Measurements from ENCODE around the gene RBKS. TPM values are rescaled to one million over a fixed set of nuclear protein-coding genes. Genes with fewer than 3 reads are reported as not detected.

Gene RBKS
- total and polyA plus RNA-seq, 2 of the 8 experiments (the other 6 are each of a cell fraction or from before 2014, with no cell fraction given) = 1.1 to 1.5 TPM

DNA sequence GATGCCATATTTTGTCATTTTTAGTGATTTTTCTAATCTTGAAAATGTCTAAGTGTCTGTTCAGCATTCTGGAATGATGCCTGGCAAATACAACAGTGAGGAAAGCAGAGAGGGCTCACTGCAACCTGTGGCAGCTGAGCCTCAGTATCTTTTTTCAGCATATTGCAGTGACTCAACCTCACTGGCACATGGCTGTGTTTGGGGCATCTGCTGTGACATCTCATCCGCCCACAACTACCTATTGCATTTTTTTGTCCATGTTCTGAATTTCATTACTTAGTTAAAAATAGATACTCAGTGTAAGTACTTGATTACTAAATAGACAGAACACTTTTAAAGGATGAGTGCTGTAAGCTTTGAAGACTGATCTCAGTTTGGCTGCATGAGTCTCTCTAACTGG is 11.0 kb upstream of the RBKS start:
- Histone ChIP-seq H3K27ac (ENCODE audit: low read depth, low read length) (no peak overlapping the region), H2BK12ac (ENCODE audit: low read depth, low read length) (no peak overlapping the region), H2AK5ac (ENCODE audit: low read depth, low read length) (no peak overlapping the region), H4K8ac (ENCODE audit: extremely low read depth, insufficient read depth, low read length) (no peak overlapping the region), H3K79me2 (ENCODE audit: control insufficient read depth in 1 of 2, insufficient read depth in 2 of 2, low read length in 2 of 2) (no peaks in the 10 kb centered on the region), H3K56ac (replicated peaks; ENCODE audit: insufficient read length, low read depth, low read length) (no peak overlapping the region), H2BK120ac (replicated peaks; ENCODE audit: low read depth, low read length) (no peak overlapping the region), H3K23me2 (ENCODE audit: low read depth, low read length) (no peaks in the 10 kb centered on the region), H3K4me2 (ENCODE audit: insufficient read depth in 1 of 2, low read depth in 2 of 2, low read length in 2 of 2) (no peak overlapping the region), H3K79me1 (ENCODE audit: low read depth, low read length) (no peaks in the 10 kb centered on the region), H4K20me1 (replicated peaks in 1 of 2; ENCODE audit: control insufficient read depth in 1 of 2, insufficient read depth in 2 of 2, low read length in 2 of 2) (no peaks in the 10 kb centered on the region), H3K4me3 (ENCODE audit: extremely low read depth in 1 of 4, insufficient read depth in 2 of 4, low read depth in 3 of 4, low read length in 4 of 4) (no peak overlapping the region), H2BK5ac (ENCODE audit: low read depth, low read length) (no peak overlapping the region), H4K5ac (ENCODE audit: insufficient read length, low read depth, low read length) (no peak overlapping the region), H3K9ac (replicated peaks in 1 of 4; ENCODE audit: extremely low read depth in 1 of 4, low read depth in 3 of 4, low read length in 3 of 4) (no peak overlapping the region), H2BK20ac (ENCODE audit: low read length) (no peak overlapping the region), H2AFZ (ENCODE audit: low read length) (no peak overlapping the region), H3K9me3 (ENCODE audit: insufficient read depth in 2 of 2, low read depth in 1 of 2, low read length in 1 of 2) (no peaks in the 10 kb centered on the region), H3K36me3 (ENCODE audit: control insufficient read depth in 2 of 4, insufficient read depth in 4 of 4, low read length in 3 of 4) (peaks cover 0 to 2% (median 0%) of the 10 kb centered on the region in 4 experiments; a peak in 2 of 8 replicates), H3K23ac (ENCODE audit: insufficient read length) (no peak overlapping the region), H3K4ac (replicated peaks; ENCODE audit: insufficient read length, low read depth, low read length) (no peak overlapping the region), H3K18ac (ENCODE audit: extremely low read depth, low read length) (no peak overlapping the region), H2BK15ac (ENCODE audit: low read length) (no peak overlapping the region), H4K91ac (replicated peaks; ENCODE audit: insufficient read length, low read length) (no peak overlapping the region), H3K27me3 (replicated peaks in 1 of 4; ENCODE audit: control insufficient read depth in 3 of 4, extremely low read depth in 1 of 4, insufficient read depth in 3 of 4, low read length in 3 of 4) (no peaks in the 10 kb centered on the region), H3K14ac (ENCODE audit: insufficient read length) (no peak overlapping the region), H3K4me1 (replicated peaks in 1 of 4; ENCODE audit: control insufficient read depth in 3 of 4, insufficient read depth in 4 of 4, low read length in 3 of 4) (no peaks in the 10 kb centered on the region)
- POLR2A ChIA-PET (ENCODE audit: partially characterized antibody) = interaction anchor here (0.6 to 1.9 kb wide), 2 partner anchors 11 to 161 kb away, joined by 3 to 4 read pairs; partner anchors contain the start of genes BABAM2 and RBKS
- DNase-seq (ENCODE audit: low read depth in 1 of 2, low spot score in 2 of 2) (no peak), FAIRE-seq (no peak)
- 85% methylated on average over 1 of the region's 1 CpG; no CpG with 5 or more reads in 1 of the 2 experiments for WGBS, 2 experiments (ENCODE audit: extremely low coverage in 1 of 2, insufficient coverage in 1 of 2, insufficient read length in 1 of 2, insufficient replicate concordance in 2 of 2, low coverage in 1 of 2, low lambda C conversion rate in 2 of 2, missing lambda C conversion rate in 1 of 2)
- CTCF ChIA-PET (ENCODE audit: partially characterized antibody) = no interaction called here
- TF ChIP-seq, protein P1, sequence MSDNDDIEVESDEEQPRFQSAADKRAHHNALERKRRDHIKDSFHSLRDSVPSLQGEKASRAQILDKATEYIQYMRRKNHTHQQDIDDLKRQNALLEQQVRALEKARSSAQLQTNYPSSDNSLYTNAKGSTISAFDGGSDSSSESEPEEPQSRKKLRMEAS (IDR thresholded peaks at IDR 0.05) = no peak
- TF ChIP-seq CBX8 (IDR thresholded peaks at IDR 0.05; ENCODE audit: borderline replicate concordance, low read depth, low read length) (no peak), POU5F1 (IDR thresholded peaks at IDR 0.05; ENCODE audit: low read depth, low read length) (no peak), SIX5 (IDR thresholded peaks at IDR 0.05; ENCODE audit: low read depth, low read length) (no peak), SP2 (IDR thresholded peaks at IDR 0.05; ENCODE audit: low read length) (no peak), RAD21 (IDR thresholded peaks at IDR 0.05 in 1 of 2, conservative IDR thresholded peaks at IDR 0.05 in 1 of 2; ENCODE audit: low read depth in 2 of 2, low read length in 2 of 2) (no peak), TAF7 (optimal IDR thresholded peaks at IDR 0.05; ENCODE audit: borderline replicate concordance, low read depth, low read length) (no peak), SAP30 (IDR thresholded peaks at IDR 0.05; ENCODE audit: insufficient read depth, insufficient replicate concordance, low read length) (no peak), MAFK (IDR thresholded peaks at IDR 0.05; ENCODE audit: low read depth, low read length) (no peak), EZH2 (IDR thresholded peaks at IDR 0.05; ENCODE audit: low read depth, low read length, severe bottlenecking) (no peak), CBX5 (IDR thresholded peaks at IDR 0.05; ENCODE audit: low read depth, low read length) (no peak), ASH2L (IDR thresholded peaks at IDR 0.05; ENCODE audit: low read length) (no peak), NRF1 (IDR thresholded peaks at IDR 0.05; ENCODE audit: low read depth, low read length) (no peak), RFX5 (IDR thresholded peaks at IDR 0.05; ENCODE audit: borderline replicate concordance, low read depth, low read length) (no peak), JUND (IDR thresholded peaks at IDR 0.05; ENCODE audit: low read length) (no peak)

Measured in H1 (cell line).